Astrocyte (in vitro differentiated cells and primary cell): ENCODE measurements around the gene ATXN7L1. TPM values are rescaled to one million over a fixed set of nuclear protein-coding genes. Genes with fewer than 3 reads are reported as not detected.

Experiments used
- DNase-seq: peaks from one replicate; pipeline ENCODE4 v3.0.0-alpha.2; 2010; ENCODE audit warnings: low read depth
- FAIRE-seq: peaks from 2 replicates; lab custom pipeline; 2011; peaks lifted over from hg19 to GRCh38; lab: Jason Lieb, UNC
- H2AFZ ChIP-seq: 2 replicates; pipeline ENCODE4 v1.6.0; 2012; ENCODE audit warnings: low read depth, low read length, inconsistent platforms
- H3K27ac ChIP-seq: 2 replicates; pipeline ENCODE4 v1.5.1; 2011; ENCODE audit warnings: low read depth, low read length, inconsistent platforms
- H3K27me3 ChIP-seq: 2 replicates; pipeline ENCODE4 v1.6.0; 2011; ENCODE audit warnings: low read length, inconsistent platforms; ENCODE audit not compliant: insufficient read depth
- H3K36me3 ChIP-seq: 2 replicates; pipeline ENCODE4 v1.5.1; 2011; ENCODE audit warnings: low read length, inconsistent platforms; ENCODE audit not compliant: insufficient read depth
- H3K4me1 ChIP-seq: 2 replicates; pipeline ENCODE4 v1.5.1; 2011; ENCODE audit warnings: low read length, inconsistent platforms; ENCODE audit not compliant: insufficient read depth
- H3K4me2 ChIP-seq: 2 replicates; pipeline ENCODE4 v1.6.0; 2012; ENCODE audit warnings: low read length, inconsistent platforms
- H3K4me3 ChIP-seq: 2 replicates; pipeline ENCODE4 v1.5.1; 2011; ENCODE audit warnings: low read depth, mild to moderate bottlenecking, low read length, inconsistent platforms; ENCODE audit not compliant: insufficient read depth
- H3K79me2 ChIP-seq: 2 replicates; pipeline ENCODE4 v1.6.0; 2012; ENCODE audit warnings: mild to moderate bottlenecking, low read length, inconsistent platforms; ENCODE audit not compliant: insufficient read depth
- H3K9ac ChIP-seq: 2 replicates; pipeline ENCODE4 v1.6.0; 2012; ENCODE audit warnings: mild to moderate bottlenecking, low read length, inconsistent platforms
- H3K9me3 ChIP-seq: 2 replicates; pipeline ENCODE4 v1.5.1; 2012; ENCODE audit warnings: low read depth, mild to moderate bottlenecking, low read length, inconsistent platforms; ENCODE audit not compliant: insufficient read depth
- H4K20me1 ChIP-seq: 2 replicates; pipeline ENCODE4 v1.6.0; 2012; ENCODE audit warnings: low read length, inconsistent platforms; ENCODE audit not compliant: insufficient read depth
- H3K27ac Mint-ChIP-seq: one replicate; pipeline ENCODE4 v1.8.0; 2021; ENCODE audit warnings: mild to moderate bottlenecking, mixed read lengths; ENCODE audit not compliant: unreplicated experiment
- H3K27me3 Mint-ChIP-seq: one replicate; pipeline ENCODE4 v1.8.0; 2021; ENCODE audit warnings: low read depth, mixed read lengths; ENCODE audit not compliant: unreplicated experiment
- H3K36me3 Mint-ChIP-seq: one replicate; pipeline ENCODE4 v1.8.0; 2021; ENCODE audit warnings: low read depth, mixed read lengths; ENCODE audit not compliant: unreplicated experiment
- H3K4me1 Mint-ChIP-seq: one replicate; pipeline ENCODE4 v1.8.0; 2021; ENCODE audit warnings: low read depth, mixed read lengths; ENCODE audit not compliant: unreplicated experiment
- H3K4me3 Mint-ChIP-seq: one replicate; pipeline ENCODE4 v1.8.0; 2021; ENCODE audit warnings: mild to moderate bottlenecking, moderate library complexity, mixed read lengths; ENCODE audit not compliant: unreplicated experiment
- H3K9me3 Mint-ChIP-seq: one replicate; pipeline ENCODE4 v1.8.0; 2021; ENCODE audit warnings: mild to moderate bottlenecking, mixed read lengths; ENCODE audit not compliant: unreplicated experiment
- CTCF ChIP-seq: IDR thresholded peaks from 2 replicates; pipeline ENCODE4 v1.5.1; 2011; ENCODE audit warnings: low read depth, mild to moderate bottlenecking, inconsistent platforms, low read length, moderate library complexity; ENCODE audit not compliant: insufficient read depth
- EZH2 ChIP-seq: IDR thresholded peaks from 2 replicates; pipeline ENCODE4 v1.6.1; 2012; ENCODE audit warnings: mild to moderate bottlenecking, low read length, inconsistent platforms; ENCODE audit not compliant: insufficient read depth
- total RNA-seq: library from RNA; stranded (reverse); gene quantifications from 2 replicates; pipeline ENCODE4 v1.2.1, GENCODE V29; 2021

ATXN7L1 gene
- total RNA-seq, 1 donor from 2014 or later, result 7.6 TPM

- H3K27ac Mint-ChIP-seq, result no peak overlapping the region
- H3K4me2 ChIP-seq, result no peak overlapping the region
- peaks cover 20% of the 10 kb centered on the region for H3K4me1 ChIP-seq
- H3K4me3 Mint-ChIP-seq, result no peak overlapping the region
- no peak overlapping the region for H3K27ac ChIP-seq
- H3K4me1 Mint-ChIP-seq, result peaks cover 24% of the 10 kb centered on the region
- H3K9ac ChIP-seq, result no peak overlapping the region
- no peaks in the 10 kb centered on the region for H3K27me3 ChIP-seq
- peaks cover 3% of the 10 kb centered on the region for H3K9me3 Mint-ChIP-seq
- H3K36me3 Mint-ChIP-seq, result peaks cover 8% of the 10 kb centered on the region
- H3K4me3 ChIP-seq, result no peak overlapping the region
- no peaks in the 10 kb centered on the region for H3K79me2 ChIP-seq
- no peaks in the 10 kb centered on the region for H3K27me3 Mint-ChIP-seq
- DNase-seq (no peak), FAIRE-seq (no peak)
- no peaks in the 10 kb centered on the region for H3K36me3 ChIP-seq
- H3K9me3 ChIP-seq, result no peaks in the 10 kb centered on the region
- no peak for TF ChIP-seq EZH2
- no peak for TF ChIP-seq CTCF
- no peak overlapping the region for H2AFZ ChIP-seq
- H4K20me1 ChIP-seq, result peaks cover 8% of the 10 kb centered on the region
These were observed 107.4 kb downstream of the ATXN7L1 start for GRCh38 chr7:105768898-105769507.

DNA sequence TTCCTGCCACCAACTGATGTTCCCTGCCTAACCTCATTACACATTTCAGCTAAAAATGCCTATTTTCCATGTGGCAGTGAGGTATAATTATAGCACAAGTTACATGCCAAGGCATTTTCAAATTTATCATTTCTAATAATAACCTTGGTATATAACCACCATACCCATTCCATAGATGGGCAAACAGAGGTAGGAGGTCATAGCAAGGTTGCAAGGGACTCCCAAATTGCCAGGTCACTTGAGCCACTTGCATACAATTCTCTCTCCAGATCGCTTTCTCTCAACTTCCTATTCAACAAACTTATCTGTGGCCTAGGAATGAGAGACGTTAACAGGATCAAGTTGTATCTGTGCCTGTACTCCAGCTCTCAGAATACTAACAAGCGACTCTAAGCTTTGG lies 108.3 kb downstream of the ATXN7L1 start:
- Histone ChIP-seq H3K4me1 (peaks cover 20% of the 10 kb centered on the region), H3K9me3 (no peaks in the 10 kb centered on the region), H3K36me3 (no peaks in the 10 kb centered on the region), H2AFZ (no peak overlapping the region), H3K4me2 (no peak overlapping the region), H3K9ac (no peak overlapping the region), H3K4me3 (no peak overlapping the region), H3K27me3 (no peaks in the 10 kb centered on the region), H3K27ac (no peak overlapping the region), H4K20me1 (peaks cover 8% of the 10 kb centered on the region), H3K79me2 (no peaks in the 10 kb centered on the region)
- DNase-seq (no peak), FAIRE-seq (no peak)
- TF ChIP-seq CTCF (no peak), EZH2 (no peak)
- peaks cover 23% of the 10 kb centered on the region for H3K4me1 Mint-ChIP-seq
- H3K9me3 Mint-ChIP-seq, result peaks cover 3% of the 10 kb centered on the region
- no peak overlapping the region for H3K4me3 Mint-ChIP-seq
- H3K27me3 Mint-ChIP-seq, result no peaks in the 10 kb centered on the region
- H3K36me3 Mint-ChIP-seq, result peaks cover 8% of the 10 kb centered on the region
- H3K27ac Mint-ChIP-seq, result no peak overlapping the region

GRCh38 chr7:105766421-105767073 lies 109.9 kb downstream of the ATXN7L1 start:
- H3K27me3 Mint-ChIP-seq, result no peaks in the 10 kb centered on the region
- Histone ChIP-seq H4K20me1 (peaks cover 8% of the 10 kb centered on the region), H3K27ac (peak overlapping the region; percentile 14), H3K4me3 (no peak overlapping the region), H3K79me2 (no peaks in the 10 kb centered on the region), H2AFZ (no peak overlapping the region), H3K9ac (no peak overlapping the region), H3K9me3 (no peaks in the 10 kb centered on the region), H3K4me2 (peak overlapping the region; percentile 50), H3K36me3 (no peaks in the 10 kb centered on the region), H3K27me3 (no peaks in the 10 kb centered on the region), H3K4me1 (peaks cover 20% of the 10 kb centered on the region)
- peaks cover 8% of the 10 kb centered on the region for H3K36me3 Mint-ChIP-seq
- peaks cover 23% of the 10 kb centered on the region for H3K4me1 Mint-ChIP-seq
- H3K27ac Mint-ChIP-seq, result no peak overlapping the region
- H3K9me3 Mint-ChIP-seq, result peaks cover 3% of the 10 kb centered on the region
- no peak for FAIRE-seq
- peak; percentile 82 for DNase-seq
- TF ChIP-seq CTCF (no peak), EZH2 (no peak)
- no peak overlapping the region for H3K4me3 Mint-ChIP-seq
